Activated naive CD8-positive, alpha-beta T cell treated with anti-CD3 and anti-CD28 coated beads, Interleukin-2, amount 50 U/mL, for 16 hours (primary cell): ENCODE data around the gene TIMM10B.

Source experiments
- DNase-seq: peaks from one replicate; pipeline ENCODE4 v3.0.0-alpha.2; 2020; ENCODE audit warnings: low read depth, low spot score

The TIMM10B gene

GRCh38 chr11:6472934-6473333, 8.4 kb upstream of the TIMM10B start:
- DNase-seq: no peak

- DNase-seq: peak; percentile 12
Observed at GRCh38 chr11:6473451-6474412, 7.6 kb upstream of the TIMM10B start, which contains the start of gene TRIM3. TSS of gene TRIM3 (minus strand) at chr11:6473941. CDS start at chr11:6465695, 8,246 bp downstream.

DNA sequence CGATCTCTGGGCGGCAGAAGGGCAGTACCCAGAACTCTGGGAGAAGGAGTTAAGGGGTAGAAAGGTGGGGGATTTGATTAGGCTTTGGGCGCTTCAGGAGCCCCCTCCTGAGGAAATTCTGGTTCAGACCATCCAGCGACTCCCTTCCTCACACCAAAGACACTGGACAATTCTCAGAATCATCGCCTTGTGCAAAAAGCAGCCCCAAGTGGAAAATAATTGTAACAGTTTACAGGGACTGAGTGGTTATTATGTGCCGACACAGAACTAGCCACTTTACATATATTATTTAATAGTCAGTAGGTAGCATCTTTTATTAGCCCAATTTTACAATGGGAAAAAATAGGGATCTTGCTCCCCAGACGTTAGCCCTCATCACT, 6.9 kb upstream of the TIMM10B start:
- DNase-seq: no peak

DNA sequence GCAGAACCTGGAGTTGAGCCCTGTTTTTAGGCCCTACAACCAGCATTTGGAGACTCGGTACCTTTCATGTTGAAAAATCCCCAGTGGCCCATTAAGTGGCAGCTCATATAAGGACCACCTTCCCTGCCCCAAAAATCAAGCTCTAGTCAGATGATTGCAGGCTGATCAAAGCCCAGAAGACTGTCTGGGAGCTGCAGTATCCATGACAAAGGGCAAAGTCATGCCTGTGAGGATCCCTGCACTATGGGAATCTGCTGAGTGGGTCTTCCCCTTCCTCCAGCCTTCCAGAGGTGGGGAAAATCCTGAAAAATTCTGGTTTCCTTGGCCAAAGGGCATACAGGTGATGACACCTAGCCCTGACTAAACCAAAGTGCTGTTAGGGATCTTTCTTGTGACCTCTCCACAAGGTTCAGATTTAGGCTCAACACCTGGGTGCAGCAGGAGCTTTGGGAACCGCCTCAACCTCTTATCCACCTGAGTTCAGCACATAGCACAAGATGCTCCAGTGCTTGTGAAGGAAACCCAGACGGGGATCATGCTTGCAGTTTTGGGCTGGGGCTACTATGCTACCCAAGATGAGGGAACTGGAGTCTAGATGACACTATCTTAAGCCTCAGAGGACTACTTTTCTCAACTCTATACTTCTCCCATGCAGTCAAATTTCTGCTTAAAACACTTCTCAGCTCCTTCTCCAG, 6.3 kb upstream of the TIMM10B start:
- DNase-seq: no peak

- no peak for DNase-seq
Observed at GRCh38 chr11:6475936-6476335, 5.4 kb upstream of the TIMM10B start.

GRCh38 chr11:6476571-6476970, 4.7 kb upstream of the TIMM10B start:
- DNase-seq: no peak

- DNase-seq: no peak
Observed at GRCh38 chr11:6480299-6480914, 894 bp upstream of the TIMM10B start.

GRCh38 chr11:6481924-6482275, 599 bp downstream of the TIMM10B start:
- DNase-seq: no peak

DNA sequence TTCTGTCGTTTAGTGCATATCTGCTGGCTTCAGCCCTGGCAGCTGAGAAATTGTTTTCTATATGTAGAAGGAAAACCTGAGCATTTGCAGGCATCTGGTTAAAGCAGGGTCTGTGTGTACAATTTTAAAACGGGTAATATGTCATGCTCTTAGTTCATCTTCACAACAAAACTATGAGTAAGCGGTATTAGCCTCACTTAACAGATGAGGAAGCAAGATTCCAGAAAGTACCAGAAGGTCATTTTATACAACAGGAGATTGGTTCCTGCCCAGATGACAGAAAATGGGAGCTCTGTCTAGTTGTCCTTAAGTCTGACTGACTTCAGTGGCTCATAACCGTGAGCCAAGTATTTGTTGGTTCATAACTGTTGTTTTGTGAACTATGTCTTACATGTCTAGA, 1.1 kb downstream of the TIMM10B start:
- DNase-seq: no peak

DNA sequence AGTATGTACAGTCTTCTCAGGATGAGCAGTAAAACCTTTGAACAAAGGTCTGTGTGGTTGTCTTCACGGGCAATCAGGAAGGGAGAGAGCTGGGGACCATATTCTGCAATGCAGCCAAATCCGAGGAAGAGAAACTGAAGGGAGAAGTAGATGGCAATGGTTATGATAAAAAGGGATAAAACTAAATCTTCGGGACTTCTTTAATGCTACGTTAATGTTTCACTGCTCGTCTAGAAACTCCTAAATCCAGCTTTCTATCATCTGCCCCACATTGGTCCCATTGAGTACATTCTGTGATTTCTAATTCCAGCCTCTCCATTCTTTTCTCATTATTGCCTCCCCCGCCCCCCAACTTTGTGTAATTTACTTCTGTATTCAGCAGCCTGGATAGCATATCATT, 1.7 kb downstream of the TIMM10B start:
- DNase-seq: no peak

- DNase-seq: no peak
Observed at GRCh38 chr11:6485661-6486060, 4.4 kb downstream of the TIMM10B start.

DNA sequence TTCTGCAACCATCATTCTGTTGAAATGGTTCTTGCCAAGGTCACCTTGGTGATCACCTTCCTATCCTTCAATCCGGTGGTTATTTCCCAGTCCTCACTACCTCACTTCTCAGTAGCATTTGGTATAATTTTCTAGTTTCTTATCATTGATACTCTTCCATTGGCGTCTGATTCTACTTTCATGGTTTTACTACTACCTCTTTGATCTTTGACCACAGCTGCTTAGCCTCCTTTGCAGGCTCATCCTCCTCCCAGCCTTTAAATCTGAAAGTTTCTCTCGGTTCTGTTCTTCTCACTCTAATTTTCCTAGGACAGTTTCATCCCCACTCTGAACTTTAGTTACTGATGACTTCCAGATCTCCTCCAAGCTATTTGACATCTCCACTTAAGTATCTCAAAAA, 5.0 kb downstream of the TIMM10B start:
- no peak for DNase-seq

- no peak for DNase-seq
Observed at GRCh38 chr11:6486938-6487337, 5.6 kb downstream of the TIMM10B start.

DNA sequence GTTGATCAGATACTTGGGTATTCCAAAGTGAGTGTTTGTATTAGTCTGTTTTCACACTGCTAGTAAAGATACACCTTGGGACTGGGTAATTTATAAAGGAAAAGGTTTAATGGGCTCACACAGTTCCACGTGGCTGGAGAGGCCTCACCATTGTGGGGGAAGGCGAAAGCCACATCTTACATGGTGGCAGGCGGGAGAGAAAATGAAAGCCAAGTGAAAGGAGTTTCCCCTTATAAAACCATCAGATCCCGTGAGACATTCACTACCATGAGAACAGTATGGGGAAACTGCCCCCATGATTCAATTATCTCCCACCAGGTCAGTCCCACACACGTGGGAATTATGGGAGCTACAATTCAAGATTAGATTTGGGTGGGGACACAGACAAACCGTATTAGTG, 7.0 kb downstream of the TIMM10B start:
- no peak for DNase-seq

DNA sequence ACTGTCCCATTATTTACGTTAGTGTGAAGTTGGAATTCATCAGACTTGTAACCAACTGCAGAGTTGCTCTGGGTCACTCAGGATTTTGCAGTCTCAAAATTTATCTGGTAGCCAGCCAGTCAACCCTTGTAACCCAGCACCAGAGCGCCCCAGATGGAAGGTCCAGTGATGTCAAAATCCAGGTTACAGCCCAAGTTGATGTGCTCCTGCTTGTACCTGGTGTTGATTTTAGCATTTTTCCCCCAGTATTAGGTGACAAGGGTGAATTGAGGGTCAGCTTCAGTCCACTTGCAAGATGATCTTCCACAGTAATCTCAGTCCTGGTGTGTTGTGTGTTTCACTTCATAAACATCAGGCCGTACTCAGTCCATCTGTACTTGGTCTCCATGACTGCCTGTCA, 7.5 kb downstream of the TIMM10B start:
- no peak for DNase-seq

- DNase-seq: no peak
Observed at GRCh38 chr11:6489306-6489705, 8.0 kb downstream of the TIMM10B start.

DNA sequence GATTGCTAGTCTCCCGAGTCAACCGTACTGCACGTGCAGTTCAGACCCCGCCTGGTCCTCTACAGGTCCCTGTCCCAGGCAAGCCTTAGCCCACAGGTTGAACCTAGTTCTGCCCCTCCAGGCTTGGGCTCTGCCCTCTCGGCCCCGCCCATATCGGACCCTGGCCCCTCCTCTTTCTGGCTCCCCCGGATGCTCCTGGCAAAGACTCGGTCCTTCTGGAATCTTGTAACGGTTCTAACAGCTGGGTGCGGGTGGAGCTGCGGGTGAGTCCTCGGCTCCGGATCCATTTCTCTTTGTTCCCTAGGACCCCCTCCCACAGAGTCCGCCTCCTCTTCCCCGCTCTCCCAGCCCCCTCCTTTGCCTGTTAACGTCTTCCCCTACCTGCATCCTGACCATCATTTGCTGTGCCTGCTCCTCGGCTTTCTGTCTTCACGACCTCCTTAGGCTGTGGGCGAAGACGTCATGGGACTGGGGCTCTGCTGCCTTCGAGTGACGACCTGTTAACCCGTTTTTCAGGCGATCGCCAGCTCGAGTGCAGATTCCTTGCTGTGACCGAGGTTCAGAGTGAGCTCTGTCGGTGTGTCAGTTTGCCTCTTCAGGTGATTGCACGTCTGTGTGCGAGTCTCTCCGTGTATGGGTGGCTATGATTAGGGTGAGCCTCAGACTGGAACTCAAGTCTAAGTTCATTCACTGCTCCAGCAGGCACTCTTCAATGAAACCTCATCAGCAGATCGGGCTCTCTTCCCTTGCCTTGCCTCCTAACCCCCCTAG, 16.0 kb downstream of the TIMM10B start, which contains the start of gene DNHD1:
Gene DNHD1 (plus strand): TSS at position 212 of the 771 bp plus-strand sequence. CDS start 936 bp downstream, outside the sequence.
- DNase-seq: no peak

GRCh38 chr11:6498121-6498520, 16.8 kb downstream of the TIMM10B start:
- no peak for DNase-seq

DNA sequence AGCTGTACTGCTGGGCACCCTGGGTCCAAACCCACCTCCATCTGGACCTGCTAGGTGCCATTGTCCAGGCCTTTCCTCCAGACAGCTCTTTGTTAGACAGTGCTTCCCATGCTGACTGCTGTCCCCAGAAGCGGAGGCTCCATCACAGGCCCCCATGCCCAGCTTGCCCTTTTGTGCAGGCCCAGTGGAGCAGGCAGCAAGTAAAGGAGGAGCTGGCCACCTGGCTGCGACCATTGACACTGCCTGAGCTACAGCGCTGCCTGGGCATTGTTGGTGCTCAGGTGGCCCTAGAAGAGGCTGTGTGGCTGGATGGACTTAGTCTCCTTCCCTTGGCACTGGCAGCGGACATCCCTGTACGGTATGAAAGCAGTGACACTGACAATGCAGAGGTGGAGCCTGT, 17.2 kb downstream of the TIMM10B start:
- no peak for DNase-seq

- DNase-seq: no peak
Observed at GRCh38 chr11:6502382-6502781, 21.1 kb downstream of the TIMM10B start.

DNA sequence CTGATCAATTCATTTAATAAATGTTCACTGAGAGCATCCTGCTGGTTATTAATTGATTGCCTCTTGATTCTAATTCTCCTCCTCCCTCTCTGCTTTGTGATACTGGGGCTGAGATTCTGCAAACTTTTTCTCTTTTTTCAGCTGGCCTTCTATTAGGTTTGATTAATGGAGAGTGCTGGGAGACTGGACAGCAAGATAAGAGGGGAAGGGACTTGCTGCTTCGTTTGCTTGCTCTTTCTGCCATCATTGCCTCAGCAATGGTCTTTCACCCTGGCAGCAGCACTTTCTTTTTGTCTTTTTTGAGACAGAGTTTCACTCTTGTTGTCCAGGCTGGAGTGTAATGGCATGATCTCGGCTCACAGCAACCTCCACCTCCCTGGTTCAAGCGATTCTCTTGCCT, 22.9 kb downstream of the TIMM10B start:
- DNase-seq: no peak
